Raji (cell line): ENCODE data around the gene SLC2A4RG.
A peak's percentile ranks its signal among the peaks of the same experiment; 100 is the strongest.

Experiments used
- POLR2A ChIP-seq: IDR thresholded peaks from 2 replicates; pipeline ENCODE4 v1.6.1; 2011; ENCODE audit warnings: low read depth, low read length, control low read depth; ENCODE audit not compliant: insufficient read depth

The SLC2A4RG gene

DNA sequence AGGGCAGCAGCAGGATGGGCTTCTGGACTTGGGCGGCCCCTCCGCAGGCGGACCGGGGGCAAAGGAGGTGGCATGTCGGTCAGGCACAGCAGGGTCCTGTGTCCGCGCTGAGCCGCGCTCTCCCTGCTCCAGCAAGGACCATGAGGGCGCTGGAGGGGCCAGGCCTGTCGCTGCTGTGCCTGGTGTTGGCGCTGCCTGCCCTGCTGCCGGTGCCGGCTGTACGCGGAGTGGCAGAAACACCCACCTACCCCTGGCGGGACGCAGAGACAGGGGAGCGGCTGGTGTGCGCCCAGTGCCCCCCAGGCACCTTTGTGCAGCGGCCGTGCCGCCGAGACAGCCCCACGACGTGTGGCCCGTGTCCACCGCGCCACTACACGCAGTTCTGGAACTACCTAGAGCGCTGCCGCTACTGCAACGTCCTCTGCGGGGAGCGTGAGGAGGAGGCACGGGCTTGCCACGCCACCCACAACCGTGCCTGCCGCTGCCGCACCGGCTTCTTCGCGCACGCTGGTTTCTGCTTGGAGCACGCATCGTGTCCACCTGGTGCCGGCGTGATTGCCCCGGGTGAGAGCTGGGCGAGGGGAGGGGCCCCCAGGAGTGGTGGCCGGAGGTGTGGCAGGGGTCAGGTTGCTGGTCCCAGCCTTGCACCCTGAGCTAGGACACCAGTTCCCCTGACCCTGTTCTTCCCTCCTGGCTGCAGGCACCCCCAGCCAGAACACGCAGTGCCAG lies 42.8 kb upstream of the SLC2A4RG start, which contains the start of gene TNFRSF6B:
Gene TNFRSF6B, plus strand, starts transcription at position 25 of the 729 bp plus-strand sequence. Its CDS starts 116 bp downstream, at position 141.
- peak; percentile 24; the same call in 1 of the 2 replicates for TF ChIP-seq POLR2A

DNA sequence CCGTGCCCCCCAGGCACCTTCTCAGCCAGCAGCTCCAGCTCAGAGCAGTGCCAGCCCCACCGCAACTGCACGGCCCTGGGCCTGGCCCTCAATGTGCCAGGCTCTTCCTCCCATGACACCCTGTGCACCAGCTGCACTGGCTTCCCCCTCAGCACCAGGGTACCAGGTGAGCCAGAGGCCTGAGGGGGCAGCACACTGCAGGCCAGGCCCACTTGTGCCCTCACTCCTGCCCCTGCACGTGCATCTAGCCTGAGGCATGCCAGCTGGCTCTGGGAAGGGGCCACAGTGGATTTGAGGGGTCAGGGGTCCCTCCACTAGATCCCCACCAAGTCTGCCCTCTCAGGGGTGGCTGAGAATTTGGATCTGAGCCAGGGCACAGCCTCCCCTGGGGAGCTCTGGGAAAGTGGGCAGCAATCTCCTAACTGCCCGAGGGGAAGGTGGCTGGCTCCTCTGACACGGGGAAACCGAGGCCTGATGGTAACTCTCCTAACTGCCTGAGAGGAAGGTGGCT lies 42.2 kb upstream of the SLC2A4RG start:
- TF ChIP-seq POLR2A = peak; percentile 42; the same call in 1 of the 2 replicates

DNA sequence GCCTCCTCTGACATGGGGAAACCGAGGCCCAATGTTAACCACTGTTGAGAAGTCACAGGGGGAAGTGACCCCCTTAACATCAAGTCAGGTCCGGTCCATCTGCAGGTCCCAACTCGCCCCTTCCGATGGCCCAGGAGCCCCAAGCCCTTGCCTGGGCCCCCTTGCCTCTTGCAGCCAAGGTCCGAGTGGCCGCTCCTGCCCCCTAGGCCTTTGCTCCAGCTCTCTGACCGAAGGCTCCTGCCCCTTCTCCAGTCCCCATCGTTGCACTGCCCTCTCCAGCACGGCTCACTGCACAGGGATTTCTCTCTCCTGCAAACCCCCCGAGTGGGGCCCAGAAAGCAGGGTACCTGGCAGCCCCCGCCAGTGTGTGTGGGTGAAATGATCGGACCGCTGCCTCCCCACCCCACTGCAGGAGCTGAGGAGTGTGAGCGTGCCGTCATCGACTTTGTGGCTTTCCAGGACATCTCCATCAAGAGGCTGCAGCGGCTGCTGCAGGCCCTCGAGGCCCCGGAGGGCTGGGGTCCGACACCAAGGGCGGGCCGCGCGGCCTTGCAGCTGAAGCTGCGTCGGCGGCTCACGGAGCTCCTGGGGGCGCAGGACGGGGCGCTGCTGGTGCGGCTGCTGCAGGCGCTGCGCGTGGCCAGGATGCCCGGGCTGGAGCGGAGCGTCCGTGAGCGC lies 41.6 kb upstream of the SLC2A4RG start:
- peak; percentile 25; the same call in 1 of the 2 replicates for TF ChIP-seq POLR2A

DNA sequence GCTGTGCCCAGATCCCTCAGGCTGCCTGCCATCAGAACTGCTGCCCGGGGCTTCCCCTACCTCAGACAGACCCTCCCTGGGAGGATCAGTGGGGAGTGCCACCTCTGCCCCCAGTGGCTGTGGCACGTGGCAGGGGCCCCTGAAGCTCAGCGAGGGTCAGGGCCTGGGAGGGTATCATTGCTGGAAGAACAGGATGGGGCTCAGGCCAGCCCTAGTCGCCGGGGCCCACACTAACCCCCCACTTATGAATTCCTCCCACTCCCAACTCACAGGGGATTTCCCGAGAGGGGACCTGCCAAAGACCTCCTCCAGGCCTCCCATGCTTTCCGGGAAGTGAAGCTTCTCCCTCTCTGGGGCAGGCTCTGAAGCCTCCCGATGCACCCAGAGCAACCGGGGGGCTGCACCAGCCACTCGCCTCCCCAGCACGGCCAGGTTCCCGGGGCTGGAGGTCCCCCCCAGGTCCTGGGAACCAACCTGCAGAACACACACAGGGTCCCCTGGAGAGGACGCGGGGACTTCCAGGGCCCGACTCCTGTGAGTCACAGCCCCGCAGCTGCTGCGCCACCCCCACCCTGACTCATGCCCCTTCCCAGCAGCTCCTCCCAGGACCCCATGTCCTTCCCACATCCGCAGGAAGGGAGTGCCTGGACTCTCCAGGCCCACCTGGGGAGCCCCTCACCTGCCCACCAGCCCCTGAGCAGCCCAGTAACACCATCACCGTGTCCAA lies 40.7 kb upstream of the SLC2A4RG start:
- no peak for TF ChIP-seq POLR2A

GRCh38 chr20:63699466-63700198 lies 39.9 kb upstream of the SLC2A4RG start:
- TF ChIP-seq POLR2A = 0 out of 2 replicates have a peak, but pooled peaks have one; percentile 26

DNA sequence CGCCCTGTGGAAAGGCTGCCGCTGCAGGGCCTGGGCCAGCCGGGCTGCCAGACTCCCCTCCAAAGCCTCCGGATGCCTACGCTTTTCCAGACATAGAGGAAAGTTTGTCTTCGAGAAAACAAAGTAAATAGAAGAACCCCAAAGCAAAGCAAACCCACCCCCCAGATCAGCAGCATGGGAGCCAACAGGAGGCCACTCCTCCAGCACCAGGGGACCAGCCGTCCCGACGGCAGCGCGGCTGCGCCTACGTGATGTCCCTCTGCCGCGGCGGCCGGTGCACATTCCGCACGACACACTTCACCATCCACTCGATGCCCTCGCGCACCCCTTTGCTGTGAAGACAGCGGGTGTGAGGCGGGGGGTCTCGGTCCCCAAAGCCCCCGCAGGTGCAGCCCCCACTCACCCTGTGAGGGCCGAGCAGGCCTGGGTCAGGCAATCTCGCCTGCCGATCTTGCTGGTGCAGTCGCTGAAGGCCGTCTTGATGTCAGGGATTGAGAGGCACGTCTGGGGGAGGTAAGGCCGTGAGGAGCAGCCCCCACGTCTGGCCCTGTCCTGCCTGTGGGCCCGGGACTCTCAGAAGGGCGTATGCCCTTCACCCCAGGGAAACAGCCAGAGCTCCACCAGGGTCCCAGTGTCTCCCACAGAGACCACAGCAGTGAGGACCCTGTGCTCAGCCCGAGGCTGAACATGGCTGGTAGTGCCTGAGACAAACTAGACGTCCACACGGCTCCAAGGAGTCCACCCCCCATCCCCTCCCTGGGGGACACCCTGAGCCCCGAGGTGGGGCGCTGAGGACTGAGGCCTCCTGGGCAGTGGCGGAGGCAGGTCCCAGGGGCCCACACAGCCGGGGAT lies 39.2 kb upstream of the SLC2A4RG start:
- 0 out of 2 replicates have a peak, but pooled peaks have one; percentile 5 for TF ChIP-seq POLR2A

DNA sequence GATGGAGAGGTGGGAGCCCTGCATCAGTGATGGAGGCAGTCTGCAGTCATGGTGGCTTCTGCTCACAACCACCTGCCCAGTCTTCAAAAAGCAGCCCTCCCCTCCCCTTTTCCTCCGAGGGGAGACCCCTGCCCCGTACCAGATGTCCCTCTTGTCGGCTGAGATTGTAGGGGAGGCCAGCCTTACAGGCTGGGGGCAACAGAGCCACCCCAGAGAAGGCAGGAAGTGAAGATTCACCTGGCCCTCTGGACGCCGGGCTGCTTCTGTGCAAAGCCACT lies 38.6 kb upstream of the SLC2A4RG start:
- no peak for TF ChIP-seq POLR2A

- TF ChIP-seq POLR2A = peak; percentile 42; the same call in 1 of the 2 replicates
Measured at GRCh38 chr20:63701329-63702035, 38.1 kb upstream of the SLC2A4RG start.

GRCh38 chr20:63702036-63702665 lies 37.4 kb upstream of the SLC2A4RG start:
- TF ChIP-seq POLR2A = peak; percentile 44; the same call in 1 of the 2 replicates

GRCh38 chr20:63702751-63703470 lies 36.7 kb upstream of the SLC2A4RG start:
- TF ChIP-seq POLR2A = peak; percentile 24; the same call in 1 of the 2 replicates

- TF ChIP-seq POLR2A = no peak
Measured at GRCh38 chr20:63703471-63703975, 36.1 kb upstream of the SLC2A4RG start.
